Endodermal cell (in vitro differentiated cells): ENCODE results near the gene MED13L. TPM values are rescaled to one million over a fixed set of nuclear protein-coding genes. Genes with fewer than 3 reads are reported as not detected.

ENCODE experiments used
- DNase-seq: peaks from one replicate; pipeline ENCODE4 v3.0.0-alpha.2; 2017
- H3K27ac ChIP-seq: 2 replicates; pipeline ENCODE4 v1.5.1; 2013; ENCODE audit warnings: mild to moderate bottlenecking, low read depth, low read length, moderate library complexity
- H3K27me3 ChIP-seq: 2 replicates; pipeline ENCODE4 v1.6.1; 2013; ENCODE audit warnings: mild to moderate bottlenecking, low read length, moderate library complexity; ENCODE audit not compliant: insufficient read depth, control insufficient read depth, poor library complexity, severe bottlenecking
- H3K36me3 ChIP-seq: 2 replicates; pipeline ENCODE4 v1.7.0; 2013; ENCODE audit warnings: mild to moderate bottlenecking, low read length, moderate library complexity; ENCODE audit not compliant: control insufficient read depth, insufficient read depth
- H3K4me1 ChIP-seq: one replicate; pipeline ENCODE4 v1.7.0; 2013; ENCODE audit warnings: low read length; ENCODE audit not compliant: control insufficient read depth, insufficient read depth
- H3K4me3 ChIP-seq: 2 replicates; pipeline ENCODE4 v1.5.1; 2013; ENCODE audit warnings: mild to moderate bottlenecking, low read length, moderate library complexity
- H3K9ac ChIP-seq: 2 replicates; pipeline ENCODE4 v1.6.1; 2013; ENCODE audit warnings: mild to moderate bottlenecking, low read length, moderate library complexity; ENCODE audit not compliant: poor library complexity, severe bottlenecking; ENCODE audit errors: extremely low read depth
- H3K9me3 ChIP-seq: 2 replicates; pipeline ENCODE4 v1.6.1; 2013; ENCODE audit warnings: mild to moderate bottlenecking, low read length, moderate library complexity; ENCODE audit not compliant: control insufficient read depth
- H3K27ac Mint-ChIP-seq: 2 replicates; pipeline ENCODE4 v1.8.0; 2020; ENCODE audit warnings: mixed read lengths
- H3K27me3 Mint-ChIP-seq: 2 replicates; pipeline ENCODE4 v1.8.0; 2021; ENCODE audit warnings: mild to moderate bottlenecking, mixed read lengths; ENCODE audit not compliant: insufficient read depth
- H3K36me3 Mint-ChIP-seq: 2 replicates; pipeline ENCODE4 v1.8.0; 2020; ENCODE audit warnings: low read depth, mixed read lengths
- H3K4me1 Mint-ChIP-seq: 2 replicates; pipeline ENCODE4 v1.8.0; 2020; ENCODE audit warnings: mixed read lengths
- H3K4me3 Mint-ChIP-seq: 2 replicates; pipeline ENCODE4 v1.8.0; 2020; ENCODE audit warnings: mild to moderate bottlenecking, moderate library complexity, mixed read lengths
- H3K9me3 Mint-ChIP-seq: 2 replicates; pipeline ENCODE4 v1.8.0; 2020; ENCODE audit warnings: mild to moderate bottlenecking, mixed read lengths
- CTCF ChIP-seq: fragments of 200-600 bp; sonication (generic); conservative IDR thresholded peaks from 2 replicates; pipeline ENCODE4 v1.5.0; 2021; ENCODE audit warnings: antibody characterized with exemption, mild to moderate bottlenecking
- WGBS, 2 experiments: methylation state at CpG; one replicate each; pipeline versions ENCODE4 v1.1.5 to v1.1.7; 2013; ENCODE audit warnings: missing lambda C conversion rate in 2 of 2, mixed read lengths in 1 of 2; ENCODE audit not compliant: insufficient coverage in 1 of 2, insufficient read length in 1 of 2; 5-methylcytosine and 5-hydroxymethylcytosine counted together
- total RNA-seq, 2 donors: library from RNA; stranded (reverse); fragmentation: NEBNext Ultra II Directional in 1 of 2; extraction: Animal tissue kit (Norgen Biotek cat#: 25700) in 1 of 2; gene quantifications; 2 replicates in 1 of 2; 3 replicates in 1 of 2; pipeline ENCODE4 v1.2.1, GENCODE V29; 2021

MED13L gene
- total RNA-seq, 2 donors from 2014 or later, result 101 to 111 TPM

- Histone ChIP-seq H3K9me3 (peaks cover 10% of the 10 kb centered on the region), H3K4me1 (no peaks in the 10 kb centered on the region), H3K4me3 (no peak overlapping the region), H3K27ac (no peak overlapping the region), H3K9ac (no peak overlapping the region), H3K36me3 (no peaks in the 10 kb centered on the region), H3K27me3 (no peaks in the 10 kb centered on the region)
- Mint-ChIP-seq H3K27ac (no peak overlapping the region), H3K4me1 (peaks cover 5% of the 10 kb centered on the region), H3K36me3 (no peaks in the 10 kb centered on the region), H3K4me3 (no peak overlapping the region), H3K27me3 (no peaks in the 10 kb centered on the region), H3K9me3 (peaks cover 11% of the 10 kb centered on the region)
- no peak for TF ChIP-seq CTCF
- no peak for DNase-seq
- 93 to 95% methylated on average over 6 to 7 of the region's 7 CpGs for WGBS, 2 experiments
These were observed 31.2 kb upstream of the MED13L start for GRCh38 chr12:116308647-116309046.

DNA sequence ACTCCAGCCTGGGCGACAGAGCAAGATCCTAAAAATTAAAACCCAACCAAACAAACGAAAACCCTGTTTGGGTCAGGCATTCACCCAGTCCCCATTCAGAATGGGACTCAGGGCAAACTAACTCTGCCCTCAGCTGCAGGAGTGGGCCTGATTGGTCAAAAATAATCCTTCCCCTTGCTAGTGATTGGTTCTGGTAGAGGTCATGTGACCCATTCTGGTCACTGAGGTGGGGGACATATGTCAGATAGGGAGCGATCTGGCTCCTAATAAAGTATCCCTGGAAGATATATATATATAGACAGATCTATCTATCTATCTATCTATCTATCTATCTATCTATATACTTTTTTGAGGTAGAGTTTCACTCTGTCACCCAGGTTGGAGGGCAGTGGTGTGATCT is 29.5 kb upstream of the MED13L start:
- H3K9me3 ChIP-seq, result peaks cover 10% of the 10 kb centered on the region
- H3K27ac Mint-ChIP-seq, result no peak overlapping the region
- DNase-seq, result peak; percentile 20
- H3K27me3 Mint-ChIP-seq, result no peaks in the 10 kb centered on the region
- H3K27ac ChIP-seq, result no peak overlapping the region
- no peaks in the 10 kb centered on the region for H3K27me3 ChIP-seq
- H3K9ac ChIP-seq, result no peak overlapping the region
- no peaks in the 10 kb centered on the region for H3K36me3 Mint-ChIP-seq
- WGBS, 2 experiments, result 94 to 100% methylated on average over 1 to 2 of the region's 3 CpGs
- no peaks in the 10 kb centered on the region for H3K36me3 ChIP-seq
- peaks cover 11% of the 10 kb centered on the region for H3K9me3 Mint-ChIP-seq
- H3K4me3 ChIP-seq, result no peak overlapping the region
- H3K4me3 Mint-ChIP-seq, result no peak overlapping the region
- no peak for TF ChIP-seq CTCF
- peaks cover 6% of the 10 kb centered on the region for H3K4me1 ChIP-seq
- H3K4me1 Mint-ChIP-seq, result peaks cover 14% of the 10 kb centered on the region

GRCh38 chr12:116306506-116306905 is 29.0 kb upstream of the MED13L start:
- peaks cover 18% of the 10 kb centered on the region for H3K4me1 Mint-ChIP-seq
- peaks cover 11% of the 10 kb centered on the region for H3K9me3 Mint-ChIP-seq
- no peaks in the 10 kb centered on the region for H3K27me3 ChIP-seq
- peak; percentile 29 for DNase-seq
- peaks cover 10% of the 10 kb centered on the region for H3K9me3 ChIP-seq
- no peak overlapping the region for H3K27ac Mint-ChIP-seq
- H3K9ac ChIP-seq, result no peak overlapping the region
- no peaks in the 10 kb centered on the region for H3K27me3 Mint-ChIP-seq
- no peaks in the 10 kb centered on the region for H3K36me3 Mint-ChIP-seq
- no peak overlapping the region for H3K4me3 ChIP-seq
- TF ChIP-seq CTCF, result no peak
- H3K4me1 ChIP-seq, result peaks cover 6% of the 10 kb centered on the region
- H3K27ac ChIP-seq, result no peak overlapping the region
- no peaks in the 10 kb centered on the region for H3K36me3 ChIP-seq
- H3K4me3 Mint-ChIP-seq, result no peak overlapping the region
- 95 to 96% methylated on average over 4 to 5 of the region's 5 CpGs for WGBS, 2 experiments
